COLO829 (cell line): ENCODE measurements around the gene TNS3.

ENCODE experiments used
- DNase-seq: peaks from one replicate; pipeline ENCODE4 v3.0.0; 2012; ENCODE audit warnings: low spot score

The TNS3 gene

GRCh38 chr7:47329320-47329926 lies 252.5 kb downstream of the TNS3 start:
- no peak for DNase-seq

- DNase-seq = peak; percentile 45
Observed at GRCh38 chr7:47328392-47329319, 253.3 kb downstream of the TNS3 start.

- DNase-seq = peak; percentile 93
Observed at GRCh38 chr7:47327698-47328391, 254.1 kb downstream of the TNS3 start.

DNA sequence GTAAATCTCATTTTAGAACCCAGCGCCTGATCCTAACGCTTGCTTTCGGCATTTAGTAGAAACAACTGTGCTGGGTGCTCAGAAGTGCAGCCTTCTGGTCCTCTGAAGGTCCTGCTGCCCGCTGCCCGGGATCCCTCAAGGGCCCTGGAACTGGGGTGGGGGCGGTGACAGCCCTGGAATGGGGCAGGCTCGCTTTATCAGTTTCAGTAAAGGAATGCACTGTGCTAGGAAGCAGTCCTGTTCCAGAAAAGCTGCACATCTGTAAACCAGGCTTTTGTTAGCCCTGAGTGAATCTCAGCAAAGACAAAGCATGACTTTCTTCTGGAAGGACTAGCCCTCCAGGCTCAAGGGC lies 254.6 kb downstream of the TNS3 start:
- DNase-seq = peak; percentile 89

DNA sequence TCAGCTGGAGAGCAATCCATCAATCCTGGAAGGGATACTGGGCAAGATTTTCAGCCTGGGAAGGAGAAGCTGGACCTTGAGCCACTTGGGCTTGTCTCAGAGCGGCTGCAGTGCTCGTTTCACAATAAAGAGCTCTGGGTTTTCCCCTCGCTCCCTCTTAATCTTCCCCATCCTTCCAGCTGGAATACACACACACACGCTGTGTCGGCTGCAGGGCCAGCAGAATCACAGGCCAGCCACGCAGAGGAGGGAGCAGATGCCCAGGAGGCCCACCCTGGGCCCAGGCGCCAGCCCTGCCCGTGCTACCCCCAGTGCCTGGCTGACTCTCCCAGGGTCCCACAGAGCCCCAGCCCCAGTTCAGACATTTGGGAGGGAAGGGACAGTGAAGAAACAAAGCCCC lies 255.1 kb downstream of the TNS3 start:
- DNase-seq = no peak

- DNase-seq = peak; percentile 33
Observed at GRCh38 chr7:47326220-47326619, 255.7 kb downstream of the TNS3 start.

GRCh38 chr7:47325337-47325736 lies 256.6 kb downstream of the TNS3 start:
- DNase-seq = no peak

DNA sequence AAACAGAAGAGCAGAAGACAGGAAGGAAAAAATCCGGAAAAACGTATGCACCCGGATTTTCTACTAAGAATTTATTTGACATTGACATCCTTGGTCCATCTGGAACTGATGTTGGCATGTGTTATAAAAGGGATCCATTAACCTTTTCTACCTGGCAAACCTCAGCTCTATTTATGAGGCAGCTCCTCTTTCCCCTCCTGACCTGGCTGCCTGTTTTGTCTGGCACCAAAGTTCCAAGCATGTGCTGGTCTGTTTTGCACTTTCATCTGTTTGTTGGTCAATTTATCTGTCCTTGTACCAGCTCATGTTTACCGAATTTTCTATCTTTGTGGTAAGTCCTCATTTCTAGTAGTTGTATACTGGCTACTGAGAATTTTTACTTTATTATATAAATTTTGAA lies 258.0 kb downstream of the TNS3 start:
- no peak for DNase-seq

DNA sequence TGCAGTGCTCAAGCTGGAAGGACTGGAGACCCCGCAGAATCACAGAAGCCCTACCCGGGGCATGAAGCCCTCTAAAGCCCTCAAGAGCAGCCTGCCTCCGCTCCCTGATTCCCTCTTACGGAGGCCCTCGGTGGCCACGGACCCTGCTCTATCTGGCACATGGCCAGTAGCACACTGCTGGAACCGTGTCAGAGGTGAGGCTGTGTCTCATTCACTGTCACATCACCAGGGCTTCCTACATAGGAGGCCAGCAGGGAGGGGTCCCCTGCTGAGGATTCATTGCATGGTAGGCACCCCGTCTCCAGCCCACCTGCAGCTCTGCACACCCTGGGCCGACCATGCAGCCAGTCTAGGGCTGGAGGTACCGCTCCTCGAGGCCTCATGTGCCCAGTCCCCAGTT lies 259.2 kb downstream of the TNS3 start:
- no peak for DNase-seq

DNA sequence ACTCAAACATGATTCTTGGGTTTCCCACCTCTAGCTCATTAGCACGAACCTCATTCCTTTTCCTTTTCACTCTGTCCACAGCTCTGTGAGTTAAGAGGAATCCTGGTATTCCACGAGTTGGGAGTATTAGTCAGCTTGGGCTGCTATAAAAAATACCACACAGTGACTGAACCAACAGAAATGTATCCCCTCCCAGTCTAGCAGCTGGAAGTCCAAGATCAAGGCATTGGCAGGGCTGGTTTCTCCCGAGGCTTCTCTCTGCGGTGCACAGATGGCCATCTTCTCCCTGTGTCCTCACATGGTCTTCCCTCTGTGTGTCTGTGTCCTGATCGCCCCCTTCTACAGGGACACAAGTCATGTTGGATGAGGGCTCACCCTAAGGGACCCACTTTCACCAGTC lies 261.6 kb downstream of the TNS3 start:
- no peak for DNase-seq

- no peak for DNase-seq
Observed at GRCh38 chr7:47318395-47319182, 263.3 kb downstream of the TNS3 start.

GRCh38 chr7:47317487-47317886 lies 264.4 kb downstream of the TNS3 start:
- no peak for DNase-seq

DNA sequence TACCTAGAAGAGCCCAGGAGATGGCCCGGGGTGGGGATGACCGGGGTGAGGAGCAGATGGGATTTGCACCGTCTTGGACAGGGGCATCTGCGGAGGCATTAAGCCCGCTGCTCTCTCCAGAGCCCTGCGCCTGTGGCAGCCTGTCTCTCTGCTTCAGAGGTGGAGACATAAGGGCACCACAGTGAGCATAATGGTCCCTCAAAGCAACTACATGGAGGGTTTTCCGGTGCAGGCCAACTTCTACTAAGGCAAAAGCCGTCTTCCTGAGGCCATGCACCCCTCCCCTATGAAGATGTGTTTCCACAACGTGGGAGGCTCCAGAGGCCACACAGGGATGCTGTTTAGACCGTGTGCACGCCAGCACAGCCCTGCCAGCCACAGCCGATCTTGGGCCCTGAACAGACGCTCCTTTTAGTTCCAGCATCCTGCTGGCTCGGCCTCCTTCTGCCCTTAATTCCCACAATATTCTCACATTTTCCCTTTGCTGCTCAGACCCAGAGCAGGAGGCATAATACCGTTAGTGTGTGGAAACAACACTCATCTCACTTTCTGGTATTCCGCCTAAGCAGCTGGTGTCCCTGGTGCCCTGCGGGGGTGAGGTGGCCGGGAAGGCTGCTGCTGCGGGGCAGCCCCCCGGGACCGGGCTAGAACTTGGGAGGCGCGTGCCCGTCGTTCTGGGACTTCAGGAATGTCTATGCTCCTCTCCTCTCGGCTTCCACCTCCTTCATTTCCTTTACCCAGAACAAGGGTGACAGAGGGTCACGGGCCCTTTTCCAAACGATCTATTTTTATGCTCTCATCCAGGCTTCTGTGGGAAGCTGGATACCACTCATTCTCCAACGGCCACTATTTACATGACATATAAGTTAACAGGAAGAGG lies 266.9 kb downstream of the TNS3 start:
- peak; percentile 89 for DNase-seq

GRCh38 chr7:47314248-47314647 lies 267.7 kb downstream of the TNS3 start:
- DNase-seq = no peak

- peak; percentile 70 for DNase-seq
Observed at GRCh38 chr7:47313564-47313963, 268.3 kb downstream of the TNS3 start.

DNA sequence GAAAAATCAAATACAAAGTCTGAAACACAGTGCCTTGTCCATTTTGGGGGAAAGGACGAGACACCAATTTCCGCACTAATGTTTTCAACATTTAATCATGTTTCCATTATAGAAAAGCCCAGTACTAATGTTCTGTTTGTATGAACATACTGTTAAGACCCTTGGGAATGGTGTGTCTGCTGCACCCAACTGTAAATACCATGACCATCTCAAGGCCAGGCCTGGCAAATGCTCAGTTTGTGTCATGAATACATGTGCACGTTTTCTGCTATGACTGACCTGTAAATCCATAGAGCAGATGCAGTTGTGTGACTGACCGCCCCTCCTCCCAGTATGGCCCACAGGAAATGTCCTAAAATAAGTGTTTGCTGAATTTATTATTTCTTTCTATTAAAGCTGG lies 270.0 kb downstream of the TNS3 start:
- DNase-seq = no peak

GRCh38 chr7:47310020-47310419 lies 271.9 kb downstream of the TNS3 start:
- DNase-seq = no peak

GRCh38 chr7:47308808-47309207 lies 273.1 kb downstream of the TNS3 start:
- no peak for DNase-seq

- no peak for DNase-seq
Observed at GRCh38 chr7:47307311-47307710, 274.6 kb downstream of the TNS3 start.

DNA sequence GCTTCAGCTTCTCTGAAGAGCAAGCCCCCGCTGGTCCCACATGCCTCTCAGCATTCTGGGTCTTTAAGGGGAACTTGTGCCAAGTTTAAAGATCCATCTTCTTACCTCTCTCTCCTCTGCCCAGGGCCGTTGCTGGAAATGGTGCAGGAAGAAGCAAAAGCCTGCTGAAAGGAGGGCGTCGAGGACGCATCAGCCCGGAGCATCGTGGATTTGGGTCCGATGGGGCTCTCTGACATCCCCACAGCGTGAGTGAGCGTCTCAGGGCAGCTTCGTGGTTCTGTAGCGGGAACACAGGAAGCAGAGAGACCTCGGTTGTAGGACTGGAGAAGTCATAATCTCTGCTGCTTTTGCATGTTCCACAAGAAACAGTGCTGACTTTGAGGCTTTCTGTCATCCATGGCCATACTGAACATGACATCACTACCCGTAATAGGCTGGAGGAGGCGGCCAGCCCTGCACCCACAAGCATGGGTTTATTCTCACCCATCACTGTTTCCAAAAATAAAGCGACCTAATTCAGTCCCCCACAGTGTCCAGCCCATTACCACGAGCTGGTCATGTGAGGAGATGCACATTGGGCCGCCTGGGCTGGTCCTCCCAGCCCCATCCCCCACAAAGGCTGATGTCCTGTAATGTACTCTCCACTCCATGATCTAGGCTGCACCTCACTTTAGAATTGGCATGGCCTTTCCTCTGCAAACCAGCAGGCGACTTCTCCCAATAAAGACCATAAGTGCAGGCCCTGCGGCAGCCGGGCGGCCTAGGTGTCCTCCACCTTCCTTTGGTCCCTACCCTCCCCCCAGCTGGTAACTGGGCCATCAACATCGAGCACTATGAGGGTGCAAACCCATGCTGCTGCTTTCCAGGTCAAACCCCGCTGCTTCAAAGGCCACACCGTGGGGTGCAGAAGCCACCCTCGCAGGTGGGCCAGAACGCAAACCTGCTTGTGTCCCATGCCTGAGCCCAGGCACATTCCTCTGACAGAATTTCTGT lies 276.9 kb downstream of the TNS3 start:
- no peak for DNase-seq
